ENCODE results near the gene PAX6. TPM values are rescaled to one million over a fixed set of nuclear protein-coding genes. Genes with fewer than 3 reads are reported as not detected.
"Not testable (repeated sequence)": the region's sequence is repeated elsewhere in the genome, so short reads cannot be mapped to it uniquely, and the experiment has no call there.

The PAX6 gene
- total RNA-seq, 1 donor from 2014 or later: 7.6 TPM

DNA sequence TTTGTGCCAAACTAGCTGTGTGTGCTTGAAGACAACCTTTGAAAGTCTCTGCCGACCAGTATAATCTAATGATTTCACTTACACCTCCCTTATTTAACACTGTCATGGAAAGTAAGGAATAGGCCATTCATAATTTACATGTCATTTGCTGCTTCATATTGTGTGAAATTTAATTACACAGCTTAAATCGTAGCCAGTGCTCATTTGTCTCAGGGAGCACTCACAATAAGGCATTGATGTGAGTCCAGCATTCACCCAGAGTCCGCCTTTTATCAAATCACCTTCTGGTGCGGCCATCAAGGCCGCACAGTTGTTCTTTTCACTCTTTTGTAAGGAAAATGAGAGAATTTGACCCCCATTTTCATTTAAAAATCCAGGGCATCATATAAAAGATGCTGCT lies 46.9 kb downstream of the PAX6 start:
- no peak for DNase-seq (ENCODE audit: low spot score, unreplicated experiment)
- Mint-ChIP-seq H3K4me3 (ENCODE audit: low read depth) (no peak overlapping the region), H3K4me1 (ENCODE audit: low read depth) (no peaks in the 10 kb centered on the region), H3K27ac (no peak overlapping the region), H3K9me3 (ENCODE audit: low read depth) (no peaks in the 10 kb centered on the region), H3K27me3 (no peaks in the 10 kb centered on the region), H3K36me3 (ENCODE audit: insufficient read depth) (no peaks in the 10 kb centered on the region)
- no peak for TF ChIP-seq CTCF (IDR thresholded peaks at IDR 0.05; ENCODE audit: unreplicated experiment)

DNA sequence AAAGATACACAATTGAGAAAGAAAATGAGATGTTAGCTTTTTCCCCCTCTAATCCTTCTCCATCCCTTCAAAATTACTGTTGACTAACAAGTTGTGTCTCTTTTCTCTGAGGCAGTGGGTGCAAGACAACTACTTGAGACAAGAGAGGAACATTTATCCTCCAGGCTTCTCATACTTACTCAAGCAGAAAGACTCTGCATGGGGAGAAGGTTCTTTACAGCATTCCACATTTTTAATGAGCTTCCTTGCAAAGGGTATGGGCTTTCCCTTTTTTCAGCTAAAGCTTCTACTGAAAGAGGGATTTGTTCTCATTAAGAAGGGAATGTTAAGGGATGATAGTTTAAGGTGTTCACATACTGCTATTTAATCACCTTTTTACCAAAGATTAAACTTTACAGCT lies 47.8 kb downstream of the PAX6 start:
- Mint-ChIP-seq H3K9me3 (ENCODE audit: low read depth) (no peaks in the 10 kb centered on the region), H3K4me3 (ENCODE audit: low read depth) (no peak overlapping the region), H3K27me3 (no peaks in the 10 kb centered on the region), H3K27ac (no peak overlapping the region), H3K4me1 (ENCODE audit: low read depth) (no peaks in the 10 kb centered on the region), H3K36me3 (ENCODE audit: insufficient read depth) (no peaks in the 10 kb centered on the region)
- no peak for DNase-seq (ENCODE audit: low spot score, unreplicated experiment)
- no peak for TF ChIP-seq CTCF (IDR thresholded peaks at IDR 0.05; ENCODE audit: unreplicated experiment)

GRCh38 chr11:31761636-31762035 lies 49.5 kb downstream of the PAX6 start:
- no peaks in the 10 kb centered on the region for H3K27me3 Mint-ChIP-seq

GRCh38 chr11:31757260-31757835 lies 53.8 kb downstream of the PAX6 start:
- H3K27me3 Mint-ChIP-seq: no peaks in the 10 kb centered on the region

More at GRCh38 chr11:31761636-31762035, 49.5 kb downstream of the PAX6 start:
- no peak for TF ChIP-seq CTCF (IDR thresholded peaks at IDR 0.05; ENCODE audit: unreplicated experiment)
- Mint-ChIP-seq H3K9me3 (ENCODE audit: low read depth) (no peaks in the 10 kb centered on the region), H3K36me3 (ENCODE audit: insufficient read depth) (no peaks in the 10 kb centered on the region), H3K27ac (peak overlapping the region; percentile 30), H3K4me3 (ENCODE audit: low read depth) (no peak overlapping the region), H3K4me1 (ENCODE audit: low read depth) (no peaks in the 10 kb centered on the region)
- no peak for DNase-seq (ENCODE audit: low spot score, unreplicated experiment)

DNA sequence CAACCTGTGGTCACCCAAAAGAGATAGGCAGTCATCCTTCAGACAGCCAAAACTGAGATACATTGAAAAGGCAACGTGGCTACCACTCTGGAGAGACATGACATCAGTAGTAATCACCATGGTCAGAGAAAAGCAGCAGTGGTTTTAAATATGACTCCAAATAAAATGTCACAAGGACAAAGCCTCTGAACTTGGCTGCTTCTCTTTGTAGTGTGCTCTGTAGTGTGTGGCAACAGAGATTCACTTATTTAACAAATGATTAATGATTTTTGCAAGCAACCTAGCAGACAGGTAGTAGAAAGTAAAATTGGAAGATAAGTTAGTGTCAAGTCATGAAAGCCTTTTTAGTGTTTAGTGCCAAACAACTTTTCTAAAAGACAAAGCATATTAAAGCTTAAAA lies 63.5 kb downstream of the PAX6 start:
- Mint-ChIP-seq H3K27ac (no peak overlapping the region), H3K4me3 (ENCODE audit: low read depth) (no peak overlapping the region), H3K9me3 (ENCODE audit: low read depth) (peaks cover 12% of the 10 kb centered on the region), H3K36me3 (ENCODE audit: insufficient read depth) (no peaks in the 10 kb centered on the region), H3K4me1 (ENCODE audit: low read depth) (no peaks in the 10 kb centered on the region), H3K27me3 (no peaks in the 10 kb centered on the region)
- TF ChIP-seq CTCF (IDR thresholded peaks at IDR 0.05; ENCODE audit: unreplicated experiment): no peak
- no peak for DNase-seq (ENCODE audit: low spot score, unreplicated experiment)

More at GRCh38 chr11:31757260-31757835, 53.8 kb downstream of the PAX6 start:
- H3K27ac Mint-ChIP-seq: no peak overlapping the region
- H3K4me3 Mint-ChIP-seq (ENCODE audit: low read depth): no peak overlapping the region
- H3K9me3 Mint-ChIP-seq (ENCODE audit: low read depth): no peaks in the 10 kb centered on the region
- H3K36me3 Mint-ChIP-seq (ENCODE audit: insufficient read depth): no peaks in the 10 kb centered on the region
- H3K4me1 Mint-ChIP-seq (ENCODE audit: low read depth): no peaks in the 10 kb centered on the region
- DNase-seq (ENCODE audit: low spot score, unreplicated experiment): no peak
- no peak for TF ChIP-seq CTCF (IDR thresholded peaks at IDR 0.05; ENCODE audit: unreplicated experiment)

GRCh38 chr11:31740731-31741368 lies 70.3 kb downstream of the PAX6 start:
- Mint-ChIP-seq H3K36me3 (ENCODE audit: insufficient read depth) (peaks cover 16% of the 10 kb centered on the region), H3K9me3 (ENCODE audit: low read depth) (peaks cover 35% of the 10 kb centered on the region)
- not testable (repeated sequence) for H3K4me1 Mint-ChIP-seq (ENCODE audit: low read depth); DNase-seq (ENCODE audit: low spot score, unreplicated experiment); H3K27ac Mint-ChIP-seq; H3K27me3 Mint-ChIP-seq; H3K4me3 Mint-ChIP-seq (ENCODE audit: low read depth)

Measured in progenitor cell of endocrine pancreas (in vitro differentiated cells).